ENCODE results near the gene IGSF21.

GRCh38 chr1:18062185-18062584 lies 45.4 kb upstream of the IGSF21 start:
- TF ChIP-seq POLR2AphosphoS5 (IDR thresholded peaks at IDR 0.05; ENCODE audit: borderline replicate concordance, low read depth, low read length): no peak
- no peak for TF ChIP-seq FOXP2 (optimal IDR thresholded peaks at IDR 0.05; ENCODE audit: control extremely low read depth, extremely low read length, insufficient read depth)
- TF ChIP-seq EZH2 (IDR thresholded peaks at IDR 0.05): no peak

Data from SK-N-MC (cell line).